SW480 (cell line): ENCODE data around the gene RPL21.
"Not testable (repeated sequence)": the region's sequence is repeated elsewhere in the genome, so short reads cannot be mapped to it uniquely, and the experiment has no call there.

Source experiments
- DNase-seq: peaks from one replicate; pipeline ENCODE4 v3.0.0-alpha.2; 2016; ENCODE audit warnings: low spot score

Gene RPL21

DNA sequence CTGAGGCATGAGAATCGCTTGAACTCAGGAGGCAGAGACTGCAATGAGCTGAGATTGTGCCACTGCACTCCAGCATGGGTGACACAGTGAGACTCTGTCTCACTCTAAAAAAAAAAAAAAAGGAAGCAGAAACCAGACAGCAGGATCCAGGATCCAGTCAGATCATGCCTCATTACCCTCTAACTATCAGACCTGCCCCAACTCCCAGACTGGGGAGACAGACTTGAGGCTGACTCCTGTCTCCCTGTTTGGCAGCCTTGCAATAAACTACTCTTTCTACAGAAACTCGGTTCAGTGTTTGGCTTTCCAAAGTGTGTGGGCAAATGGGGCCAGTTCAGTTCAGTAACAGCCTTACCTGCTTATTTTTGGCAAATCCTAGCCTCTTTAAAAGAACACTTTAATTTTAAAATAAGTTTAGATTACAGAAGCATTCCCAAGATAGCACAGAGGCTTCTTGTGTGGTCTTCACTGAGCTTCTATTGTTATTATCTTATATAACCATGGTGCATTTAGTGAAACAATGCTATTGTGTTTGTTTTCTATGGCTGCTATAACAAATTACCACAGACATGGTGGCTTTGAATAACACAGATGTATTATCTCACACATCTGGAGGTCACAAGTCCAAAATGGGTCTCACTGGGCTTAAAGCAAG is 37.8 kb downstream of the RPL21 start:
- DNase-seq = no peak

- no peak for DNase-seq
Measured at GRCh38 chr13:27290715-27291114, 39.4 kb downstream of the RPL21 start.

- DNase-seq = not testable (repeated sequence)
Measured at GRCh38 chr13:27291967-27292366, 40.6 kb downstream of the RPL21 start.

DNA sequence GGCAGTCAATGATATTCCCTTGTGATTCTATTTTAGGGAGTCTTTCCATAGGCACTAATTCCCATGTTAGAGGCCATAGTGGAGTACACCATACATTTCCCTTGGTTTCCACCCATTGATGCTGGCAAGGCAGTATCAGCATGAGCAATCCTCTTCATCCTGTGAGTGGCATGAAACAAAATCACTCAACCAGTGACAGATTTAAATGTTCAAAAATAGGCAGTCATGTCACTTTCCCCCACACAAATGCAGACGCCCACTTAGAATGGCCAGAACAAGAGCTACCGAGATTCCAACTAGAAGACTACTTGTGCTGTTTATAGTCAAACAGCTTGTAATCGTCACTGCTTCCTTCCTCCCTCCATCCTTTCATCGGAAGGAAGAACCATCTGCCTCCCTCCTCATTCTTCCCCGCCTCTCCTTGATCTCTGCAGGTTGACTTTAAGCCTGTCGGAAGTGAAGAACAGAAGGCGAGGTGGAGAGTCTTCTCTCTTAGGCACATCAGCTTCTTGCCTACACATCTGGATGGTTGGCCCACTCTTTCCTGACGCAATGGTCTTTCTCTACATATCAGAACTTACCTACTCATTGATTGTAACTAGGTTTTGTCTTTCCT is 41.8 kb downstream of the RPL21 start:
- no peak for DNase-seq

- no peak for DNase-seq
Measured at GRCh38 chr13:27293873-27294515, 42.6 kb downstream of the RPL21 start.

- no peak for DNase-seq
Measured at GRCh38 chr13:27295096-27295495, 43.7 kb downstream of the RPL21 start.

DNA sequence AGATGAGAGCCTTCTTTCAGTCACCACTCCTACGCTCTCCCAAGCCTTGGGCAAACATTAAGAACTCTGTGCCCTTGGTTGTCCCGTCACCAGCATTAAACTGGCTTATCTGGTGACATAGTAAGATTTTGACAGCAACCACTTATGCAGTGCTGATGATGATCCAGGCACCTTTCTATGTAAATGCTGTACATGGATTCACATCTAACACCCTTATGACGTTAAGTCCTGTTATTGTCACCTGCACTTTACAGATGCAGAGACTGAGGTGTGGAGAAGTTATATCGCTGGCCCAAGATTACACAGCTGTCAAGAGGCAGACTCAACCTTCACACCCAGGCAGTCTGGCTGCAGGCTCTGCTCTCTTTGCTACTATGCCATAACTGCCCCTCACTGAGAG is 44.3 kb downstream of the RPL21 start:
- DNase-seq = no peak

DNA sequence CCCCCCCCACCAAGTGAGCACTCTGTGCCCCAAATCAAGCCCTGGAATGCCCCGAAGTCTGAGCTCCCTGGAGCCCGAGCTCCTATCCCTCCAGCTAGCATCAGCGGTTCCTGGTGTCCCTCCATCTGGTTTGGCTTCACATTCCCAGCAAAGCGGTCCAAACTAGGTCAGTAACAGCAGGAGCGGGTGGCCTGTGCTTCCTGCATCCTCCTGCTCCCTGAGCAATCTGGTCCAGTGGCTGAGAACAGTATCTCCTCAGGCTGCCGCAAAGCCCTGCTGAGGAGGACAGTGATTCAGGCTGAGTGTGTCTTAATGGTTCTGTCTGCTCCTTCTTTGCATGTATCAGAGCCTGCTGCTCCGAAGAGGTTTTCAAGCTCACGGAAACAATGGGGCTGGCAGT is 45.1 kb downstream of the RPL21 start:
- DNase-seq = no peak

DNA sequence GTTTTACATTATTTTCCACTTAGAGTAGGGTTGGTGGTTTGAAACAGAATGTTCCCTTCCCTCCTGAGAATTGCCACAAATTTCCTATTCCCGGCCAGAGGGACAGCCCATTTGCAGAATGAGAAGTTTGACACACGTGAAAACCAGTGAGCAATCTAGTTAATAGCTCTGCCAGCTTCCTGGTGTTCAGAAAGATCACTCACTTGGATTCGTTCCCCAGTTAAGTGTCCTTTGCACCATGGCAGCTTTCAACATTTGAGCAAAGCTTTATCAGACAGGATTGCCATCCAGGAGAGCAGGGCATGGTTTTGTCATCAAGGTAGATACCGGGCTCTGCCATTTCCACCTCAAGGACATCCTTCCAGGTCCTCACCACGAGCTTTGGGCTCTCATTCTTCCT is 47.5 kb downstream of the RPL21 start:
- no peak for DNase-seq

- DNase-seq = not testable (repeated sequence)
Measured at GRCh38 chr13:27300406-27300805, 49.0 kb downstream of the RPL21 start.

- no peak for DNase-seq
Measured at GRCh38 chr13:27300941-27301586, 49.7 kb downstream of the RPL21 start.

DNA sequence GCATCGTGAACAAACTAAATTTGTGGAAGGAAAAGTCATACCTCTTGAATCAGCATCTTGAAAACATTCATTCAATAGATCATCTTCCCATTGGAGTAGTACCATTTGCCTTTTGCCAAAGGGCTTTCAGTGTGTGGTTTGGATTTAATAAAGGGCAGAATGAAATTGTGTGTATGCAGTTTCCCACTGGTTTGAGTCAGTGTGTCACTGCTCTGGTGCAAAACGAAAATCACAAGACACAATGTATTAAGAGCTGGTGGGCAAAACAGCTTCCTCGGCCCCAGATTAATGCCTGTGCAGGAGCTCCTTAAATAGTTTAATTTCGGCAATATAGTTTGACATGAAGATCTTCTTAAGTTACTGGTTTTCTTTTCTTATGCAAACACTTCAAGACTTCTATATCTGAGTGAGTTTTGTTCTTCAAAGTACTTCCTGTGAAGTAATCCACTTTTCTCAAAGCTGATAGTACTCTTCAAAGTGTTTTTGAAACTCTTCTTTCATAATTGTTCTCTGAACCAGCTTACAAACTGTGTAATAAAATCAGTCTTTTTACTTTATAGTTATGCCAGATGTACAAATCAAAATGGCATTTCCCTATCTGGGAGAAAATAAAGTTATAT is 51.4 kb downstream of the RPL21 start:
- DNase-seq = no peak

DNA sequence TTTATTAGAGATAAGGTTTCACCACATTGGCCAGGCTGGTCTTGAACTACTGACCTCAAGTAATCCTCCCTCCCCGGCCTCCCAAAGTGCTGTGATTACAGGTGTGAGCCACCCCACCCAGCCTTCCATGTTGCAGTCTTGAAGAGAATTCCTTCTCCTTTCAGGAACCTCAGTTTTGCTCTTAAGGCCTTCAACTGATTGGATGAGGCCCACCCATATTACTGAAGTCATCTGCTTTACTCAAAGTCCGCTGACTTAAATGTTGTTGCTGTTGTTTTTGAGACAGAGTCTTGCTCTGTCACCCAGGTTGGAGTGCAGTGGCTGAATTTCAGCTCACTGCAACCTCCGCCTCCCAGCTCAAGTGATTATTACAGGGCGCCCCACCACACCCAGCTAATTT is 52.7 kb downstream of the RPL21 start:
- no peak for DNase-seq

DNA sequence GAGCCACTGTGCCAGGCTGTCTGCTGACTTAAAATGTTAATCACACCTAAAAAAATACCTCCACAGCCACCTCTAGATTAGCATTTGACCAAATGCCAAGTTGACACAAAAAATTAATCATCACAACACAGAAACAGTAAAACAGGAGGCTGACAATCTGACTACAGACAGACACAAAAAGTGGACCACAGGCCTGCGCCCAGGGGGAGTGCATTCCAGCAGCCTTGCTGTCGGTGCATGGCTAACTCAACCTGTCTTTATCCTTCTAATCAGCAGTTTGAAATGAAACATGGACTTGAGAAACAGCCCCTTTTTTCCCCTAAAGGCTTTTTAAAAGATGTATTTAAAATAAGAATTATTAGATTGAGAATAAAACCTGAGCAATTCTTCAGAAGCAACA is 53.3 kb downstream of the RPL21 start:
- no peak for DNase-seq
